ENCODE measurements around the gene IER3. TPM values are rescaled to one million over a fixed set of nuclear protein-coding genes. Genes with fewer than 3 reads are reported as not detected.
"Not testable (repeated sequence)": the region's sequence is repeated elsewhere in the genome, so short reads cannot be mapped to it uniquely, and the experiment has no call there.

Gene IER3
- total RNA-seq, 2 donors from 2014 or later, result 102 to 136 TPM

DNA sequence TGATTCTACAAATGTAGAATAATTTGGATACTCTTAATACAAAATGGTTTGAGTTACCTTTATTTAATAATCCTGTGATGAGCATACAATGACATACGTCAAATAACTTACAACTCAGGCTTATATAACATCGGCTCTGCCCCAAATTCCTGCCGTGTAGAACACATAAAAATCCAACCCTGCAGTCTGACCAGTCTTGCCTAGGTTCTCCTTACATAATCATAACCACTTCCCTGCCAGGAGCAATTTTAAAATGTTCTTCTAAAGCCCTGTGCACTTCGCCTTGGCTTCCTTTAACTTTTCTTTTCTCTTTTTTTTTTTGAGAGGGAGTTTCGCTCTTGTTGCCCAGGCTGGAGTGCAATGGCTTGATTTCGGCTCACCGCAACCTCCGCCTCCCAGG is 16.2 kb upstream of the IER3 start:
- Histone ChIP-seq H3K4me3 (ENCODE audit: low read length) (no peak overlapping the region), H3K27ac (ENCODE audit: low read depth, low read length) (no peak overlapping the region), H3K27me3 (ENCODE audit: control insufficient read depth, insufficient read depth, low read length, poor library complexity, severe bottlenecking) (no peaks in the 10 kb centered on the region), H3K9me3 (ENCODE audit: control insufficient read depth, low read length) (no peaks in the 10 kb centered on the region), H3K9ac (ENCODE audit: extremely low read depth, low read length, poor library complexity, severe bottlenecking) (no peak overlapping the region), H3K36me3 (ENCODE audit: control insufficient read depth, insufficient read depth, low read length) (no peaks in the 10 kb centered on the region), H3K4me1 (ENCODE audit: control insufficient read depth, insufficient read depth, low read length) (peaks cover 11% of the 10 kb centered on the region)
- Mint-ChIP-seq H3K27ac (peak overlapping the region; percentile 88), H3K4me3 (no peak overlapping the region), H3K36me3 (ENCODE audit: low read depth) (no peaks in the 10 kb centered on the region), H3K27me3 (ENCODE audit: insufficient read depth) (no peaks in the 10 kb centered on the region), H3K9me3 (peaks cover 2% of the 10 kb centered on the region), H3K4me1 (peaks cover 40% of the 10 kb centered on the region)
- 93 to 94% methylated on average over 8 of the region's 8 CpGs for WGBS, 2 experiments (ENCODE audit: insufficient coverage in 1 of 2, insufficient read length in 1 of 2)
- DNase-seq, result no peak
- TF ChIP-seq CTCF (conservative IDR thresholded peaks at IDR 0.05), result no peak

GRCh38 chr6:30759575-30760239 is 15.4 kb upstream of the IER3 start:
- DNase-seq, result peak; percentile 73
- H3K4me1 Mint-ChIP-seq, result peaks cover 35% of the 10 kb centered on the region

GRCh38 chr6:30757261-30757904 is 13.0 kb upstream of the IER3 start:
- Mint-ChIP-seq H3K4me3 (no peak overlapping the region), H3K36me3 (ENCODE audit: low read depth) (no peaks in the 10 kb centered on the region), H3K9me3 (no peaks in the 10 kb centered on the region), H3K27me3 (ENCODE audit: insufficient read depth) (no peaks in the 10 kb centered on the region), H3K27ac (no peak overlapping the region), H3K4me1 (peaks cover 22% of the 10 kb centered on the region)
- H3K36me3 ChIP-seq (ENCODE audit: control insufficient read depth, insufficient read depth, low read length), result no peaks in the 10 kb centered on the region
- DNase-seq, result no peak
- no peaks in the 10 kb centered on the region for H3K9me3 ChIP-seq (ENCODE audit: control insufficient read depth, low read length)
- peaks cover 8% of the 10 kb centered on the region for H3K4me1 ChIP-seq (ENCODE audit: control insufficient read depth, insufficient read depth, low read length)
- H3K27me3 ChIP-seq (ENCODE audit: control insufficient read depth, insufficient read depth, low read length, poor library complexity, severe bottlenecking), result no peaks in the 10 kb centered on the region
- no peak overlapping the region for H3K9ac ChIP-seq (ENCODE audit: extremely low read depth, low read length, poor library complexity, severe bottlenecking)
- 91 to 100% methylated on average over 1 of the region's 1 CpG for WGBS, 2 experiments (ENCODE audit: insufficient coverage in 1 of 2, insufficient read length in 1 of 2)
- no peak overlapping the region for H3K4me3 ChIP-seq (ENCODE audit: low read length)
- TF ChIP-seq CTCF (conservative IDR thresholded peaks at IDR 0.05), result no peak
- H3K27ac ChIP-seq (ENCODE audit: low read depth, low read length), result no peak overlapping the region

More at GRCh38 chr6:30759575-30760239, 15.4 kb upstream of the IER3 start:
- Mint-ChIP-seq H3K4me3 (no peak overlapping the region), H3K9me3 (no peaks in the 10 kb centered on the region), H3K27ac (peak overlapping the region; percentile 88), H3K36me3 (ENCODE audit: low read depth) (no peaks in the 10 kb centered on the region), H3K27me3 (ENCODE audit: insufficient read depth) (no peaks in the 10 kb centered on the region)
- no peaks in the 10 kb centered on the region for H3K36me3 ChIP-seq (ENCODE audit: control insufficient read depth, insufficient read depth, low read length)
- H3K27ac ChIP-seq (ENCODE audit: low read depth, low read length), result peak overlapping the region; percentile 62
- 91 to 92% methylated on average over 8 to 10 of the region's 10 CpGs for WGBS, 2 experiments (ENCODE audit: insufficient coverage in 1 of 2, insufficient read length in 1 of 2)
- H3K9ac ChIP-seq (ENCODE audit: extremely low read depth, low read length, poor library complexity, severe bottlenecking), result no peak overlapping the region
- no peak for TF ChIP-seq CTCF (conservative IDR thresholded peaks at IDR 0.05)
- H3K9me3 ChIP-seq (ENCODE audit: control insufficient read depth, low read length), result no peaks in the 10 kb centered on the region
- H3K27me3 ChIP-seq (ENCODE audit: control insufficient read depth, insufficient read depth, low read length, poor library complexity, severe bottlenecking), result no peaks in the 10 kb centered on the region
- H3K4me3 ChIP-seq (ENCODE audit: low read length), result no peak overlapping the region
- peaks cover 11% of the 10 kb centered on the region for H3K4me1 ChIP-seq (ENCODE audit: control insufficient read depth, insufficient read depth, low read length)

- peaks cover 25% of the 10 kb centered on the region for H3K4me1 Mint-ChIP-seq
- H3K9me3 Mint-ChIP-seq; H3K27ac Mint-ChIP-seq; H3K27me3 ChIP-seq (ENCODE audit: control insufficient read depth, insufficient read depth, low read length, poor library complexity, severe bottlenecking); DNase-seq; H3K4me1 ChIP-seq (ENCODE audit: control insufficient read depth, insufficient read depth, low read length); H3K27ac ChIP-seq (ENCODE audit: low read depth, low read length); H3K36me3 Mint-ChIP-seq (ENCODE audit: low read depth); H3K9ac ChIP-seq (ENCODE audit: extremely low read depth, low read length, poor library complexity, severe bottlenecking); H3K4me3 Mint-ChIP-seq; H3K27me3 Mint-ChIP-seq (ENCODE audit: insufficient read depth); H3K36me3 ChIP-seq (ENCODE audit: control insufficient read depth, insufficient read depth, low read length); H3K9me3 ChIP-seq (ENCODE audit: control insufficient read depth, low read length); H3K4me3 ChIP-seq (ENCODE audit: low read length): not testable (repeated sequence)
- WGBS, 2 experiments (ENCODE audit: insufficient coverage in 1 of 2, insufficient read length in 1 of 2), result 95 to 100% methylated on average over 2 to 7 of the region's 7 CpGs
Measured at GRCh38 chr6:30756405-30757003, 12.2 kb upstream of the IER3 start.

Data from endodermal cell (in vitro differentiated cells).